HG03432 (cell line): ENCODE measurements around the gene GPR107.

Experiments used
- ATAC-seq: cut with Tn5 transposase; IDR thresholded peaks from one replicate; pipeline ENCODE4 v1.9.1; 2021; ENCODE audit warnings: mild to moderate bottlenecking, moderate library complexity; ENCODE audit not compliant: unreplicated experiment

Gene GPR107

DNA sequence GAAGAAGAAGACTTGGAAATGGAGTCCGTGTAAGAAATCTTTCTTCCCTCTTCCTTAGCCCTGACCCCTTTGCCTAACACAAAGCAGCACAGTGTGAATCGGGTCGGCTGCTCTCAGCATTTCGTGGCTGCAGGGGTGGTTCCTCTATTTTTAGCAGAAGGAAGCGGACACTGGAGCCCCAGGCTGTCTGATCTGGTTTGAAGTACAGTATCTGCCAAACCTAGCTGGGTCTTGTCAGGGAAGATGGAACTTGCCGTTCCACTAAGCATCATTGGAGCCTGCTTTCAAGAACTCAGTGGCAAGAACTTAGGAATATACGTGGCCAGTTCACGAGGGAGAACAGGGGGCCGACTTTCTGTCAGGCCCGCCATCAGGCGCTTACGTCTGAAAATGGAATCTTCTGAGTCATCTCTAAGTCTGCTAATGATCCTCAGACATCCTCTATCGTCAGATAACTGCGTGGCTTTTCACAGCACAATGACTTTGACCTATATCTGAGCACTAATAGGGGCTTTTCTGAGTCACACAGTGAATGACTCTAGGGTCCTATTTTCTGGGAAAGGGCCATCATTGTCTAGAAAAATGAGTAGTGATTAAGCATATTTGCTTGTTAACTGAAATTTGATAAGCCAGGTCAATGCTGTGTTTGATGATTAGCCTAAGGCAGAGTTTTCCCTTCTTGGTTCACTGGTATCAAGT, 75.2 kb downstream of the GPR107 start:
- ATAC-seq, result peak; percentile 61

DNA sequence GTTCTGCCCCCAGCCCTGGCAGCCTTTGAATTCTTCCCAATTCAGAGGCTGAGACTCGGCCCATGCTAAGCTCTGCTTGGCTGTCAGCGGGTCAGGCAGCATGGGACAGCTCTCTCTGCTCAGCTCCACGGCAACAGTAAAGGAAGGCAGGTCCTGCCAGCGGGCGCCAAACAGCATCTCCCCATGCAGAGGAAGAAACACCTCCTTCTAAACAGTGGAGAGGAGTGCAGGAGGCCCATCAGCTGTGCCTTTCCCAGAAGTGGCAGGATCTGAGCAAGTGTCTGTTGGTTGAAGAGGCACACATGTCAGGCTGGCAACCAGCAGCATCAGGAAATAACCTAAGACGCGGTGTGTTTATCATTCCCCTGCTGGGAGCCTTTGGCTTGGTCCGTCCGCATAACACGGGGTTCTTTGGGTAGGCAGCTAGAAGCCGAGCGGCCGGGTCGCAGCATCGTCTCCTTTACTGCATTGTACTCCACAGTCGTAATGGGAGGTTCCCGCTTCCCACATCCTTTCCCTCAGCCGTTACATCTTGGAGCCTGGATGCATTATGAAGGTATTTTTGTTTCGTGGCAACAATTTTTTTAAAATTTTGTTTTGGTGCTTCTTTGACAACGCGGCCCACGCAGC, 75.8 kb downstream of the GPR107 start:
- ATAC-seq, result no peak

DNA sequence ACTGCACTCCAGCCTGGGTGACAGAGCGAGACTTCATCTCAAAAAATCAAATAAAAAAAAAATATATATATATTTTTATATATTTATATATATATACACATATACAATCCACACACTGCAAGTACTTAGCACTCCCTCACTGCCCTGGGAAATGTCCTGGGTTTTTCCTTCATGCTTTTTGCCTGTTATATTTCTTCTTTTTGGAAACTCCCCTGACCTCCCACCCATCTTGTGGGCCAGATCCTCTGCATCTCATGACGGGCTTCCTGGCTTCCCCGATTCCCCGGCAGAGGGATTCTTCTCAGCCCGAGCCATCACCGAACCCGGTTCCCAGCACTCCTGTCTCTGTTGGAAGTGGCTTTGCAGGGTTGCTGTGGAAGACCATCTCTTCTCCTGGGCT, 79.0 kb downstream of the GPR107 start:
- no peak for ATAC-seq

DNA sequence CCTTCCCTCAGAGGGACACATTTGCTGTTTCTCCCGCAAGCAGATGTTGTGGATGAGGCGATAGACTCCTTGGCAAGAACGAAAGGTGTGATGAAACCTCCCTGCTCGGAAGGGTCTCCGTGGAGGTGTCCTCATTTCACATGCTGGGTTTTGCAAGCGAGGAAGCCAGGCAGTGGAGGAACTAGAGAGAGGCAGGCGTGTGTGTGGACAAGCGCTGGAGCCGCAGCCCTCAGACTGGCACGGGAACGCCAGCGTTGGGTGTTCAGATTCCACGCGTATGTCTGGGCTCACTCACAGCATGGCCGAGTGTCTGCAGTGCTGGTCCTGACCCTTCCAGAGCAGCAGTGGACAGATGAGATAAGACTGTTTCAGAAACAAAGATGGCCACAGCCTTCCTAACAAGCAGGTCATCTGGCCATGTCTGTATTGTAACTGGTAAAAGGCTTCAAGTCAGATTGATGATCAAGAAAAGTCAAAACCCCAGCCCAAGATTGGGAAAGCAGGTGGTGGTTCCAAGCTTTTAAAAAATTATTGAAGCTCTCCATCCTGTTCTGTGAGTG, 83.5 kb downstream of the GPR107 start:
- ATAC-seq, result no peak

DNA sequence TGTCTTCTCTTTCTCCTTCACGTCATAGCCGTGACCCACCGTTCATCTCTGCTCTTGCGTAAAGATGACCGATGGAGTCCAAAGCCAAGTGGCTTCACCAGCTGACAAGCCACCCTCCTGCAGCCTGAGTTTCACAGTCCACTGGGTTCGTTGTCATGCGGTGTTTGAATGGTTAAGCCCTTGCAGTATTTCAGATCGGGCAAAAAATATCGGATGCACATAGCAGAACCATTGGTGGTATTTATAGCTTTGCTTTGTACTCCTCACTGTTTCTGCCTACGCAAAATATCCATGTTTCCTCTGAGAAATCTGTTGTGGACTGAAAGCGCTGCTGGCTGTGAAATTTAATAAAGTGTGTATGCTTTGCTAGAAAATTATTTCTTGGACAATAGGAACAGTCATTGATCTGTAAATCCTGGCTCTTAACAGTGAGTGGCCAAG, 84.0 kb downstream of the GPR107 start:
- no peak for ATAC-seq

DNA sequence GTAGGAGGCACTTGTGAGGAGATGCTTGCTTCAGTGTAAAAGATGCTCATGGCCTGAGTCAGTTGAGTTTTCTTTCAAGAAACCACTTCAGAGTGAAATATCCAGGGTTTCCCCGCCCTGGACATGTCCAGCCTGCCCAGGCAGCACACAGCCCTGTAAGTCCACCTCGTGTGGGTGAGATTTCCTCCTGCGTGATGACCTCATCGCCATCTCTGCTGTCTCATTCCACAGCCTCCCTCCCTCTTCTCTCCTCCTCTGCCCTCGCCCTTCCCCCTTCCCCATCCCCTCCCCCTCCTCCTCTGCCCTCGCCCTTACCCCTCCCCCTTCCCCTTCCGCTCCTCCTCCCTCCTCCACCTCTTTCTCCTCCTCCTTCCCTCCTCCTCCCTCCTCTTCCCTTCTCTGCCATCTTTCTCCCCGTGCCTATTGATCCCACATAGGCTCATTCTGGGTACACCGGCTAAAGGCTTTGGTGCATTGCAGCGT, 84.5 kb downstream of the GPR107 start:
- ATAC-seq, result no peak

DNA sequence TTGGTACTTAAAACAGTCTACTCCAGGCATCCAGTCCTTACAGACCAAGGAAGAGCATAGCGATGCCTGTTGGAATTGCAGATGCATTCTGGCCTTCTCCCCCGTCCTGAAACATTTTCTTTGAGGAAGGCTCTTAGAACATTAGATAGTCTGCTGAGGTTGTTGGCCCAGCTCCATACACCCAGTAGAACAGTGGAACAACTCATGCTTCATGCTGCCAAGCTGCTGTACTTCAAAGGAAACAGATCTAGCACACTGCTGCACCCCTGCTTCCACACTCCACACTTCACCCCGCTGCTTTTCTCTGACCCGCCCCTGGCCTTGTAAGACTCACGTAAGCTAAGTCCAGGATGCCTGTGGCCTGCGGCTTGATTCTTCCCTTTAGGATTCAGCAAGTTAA, 85.1 kb downstream of the GPR107 start:
- no peak for ATAC-seq

DNA sequence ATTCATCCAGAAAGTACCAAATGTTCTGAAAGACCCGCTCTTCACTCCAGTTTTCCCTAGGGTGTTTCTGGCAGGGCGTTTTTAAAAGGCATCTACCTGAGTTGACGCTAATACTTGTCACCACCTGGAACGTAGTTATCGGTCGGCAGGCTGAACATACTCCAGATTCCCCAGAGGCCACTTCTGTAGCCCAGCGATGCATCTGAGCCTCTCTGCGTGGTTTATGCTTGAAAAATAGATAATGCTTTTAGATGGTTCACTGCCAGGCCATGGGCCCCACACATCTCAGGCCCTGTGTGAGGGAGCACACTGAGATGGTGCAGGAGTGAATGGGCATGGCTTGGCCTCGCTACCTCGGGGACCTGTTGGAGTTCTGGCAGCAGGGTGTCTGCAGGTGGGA, 85.5 kb downstream of the GPR107 start:
- no peak for ATAC-seq

DNA sequence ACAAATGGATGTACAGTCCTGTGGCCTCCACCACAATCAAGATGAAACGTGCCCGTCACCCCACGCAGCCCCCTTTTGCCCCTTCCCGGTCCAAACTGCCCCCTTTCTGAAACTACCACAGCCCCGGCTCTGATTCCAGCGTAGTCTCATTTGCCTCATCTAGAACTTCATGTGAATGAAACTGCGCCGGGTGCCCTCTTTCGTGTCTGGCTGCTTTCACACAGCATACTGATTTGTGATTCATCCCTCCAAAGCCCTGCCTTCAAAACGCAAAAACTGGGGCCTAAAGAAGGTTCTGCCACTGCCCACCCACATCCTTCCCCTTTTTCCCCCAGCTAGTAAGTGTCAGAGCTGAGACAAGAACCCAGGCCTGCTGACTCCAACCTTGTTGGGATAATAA, 87.0 kb downstream of the GPR107 start:
- ATAC-seq, result no peak

DNA sequence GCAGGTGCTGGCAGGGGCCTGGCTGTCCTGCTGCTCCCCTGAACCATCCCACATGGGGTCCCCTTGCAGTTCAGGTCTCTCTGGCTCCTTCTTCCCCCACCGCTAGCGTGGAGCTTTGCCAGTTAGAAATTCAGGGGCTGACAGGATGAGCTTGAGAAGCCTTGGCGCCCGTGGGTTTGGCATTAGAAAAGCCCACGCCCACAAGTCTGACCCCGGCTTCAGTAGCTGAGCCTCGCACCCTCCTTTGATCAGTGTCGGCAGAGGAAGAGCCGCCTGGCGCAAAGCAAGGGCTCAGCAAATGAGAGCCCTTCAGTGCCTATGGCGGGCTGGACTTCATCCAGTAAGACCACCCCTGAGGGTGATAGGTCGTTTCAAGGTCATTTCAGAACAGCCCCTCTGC, 88.3 kb downstream of the GPR107 start:
- no peak for ATAC-seq

DNA sequence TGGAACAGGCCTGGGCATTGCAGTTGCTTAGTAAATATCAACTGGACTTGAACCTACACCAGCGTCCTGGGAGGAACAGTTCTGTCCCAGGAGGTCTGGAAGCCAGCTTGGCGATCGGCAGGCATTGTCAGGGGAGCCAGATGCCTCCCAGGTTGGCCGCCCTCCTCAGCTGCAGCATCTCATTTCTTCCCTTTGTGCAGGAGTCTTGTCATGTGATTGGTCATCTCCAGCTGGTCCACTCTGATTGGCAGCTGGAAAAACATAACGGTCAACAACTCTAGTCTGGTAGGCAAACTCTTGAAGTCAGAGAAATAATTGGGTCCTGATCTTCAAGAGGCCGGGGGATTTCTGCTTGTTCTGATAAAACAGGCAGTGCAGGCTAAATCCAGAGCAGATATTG, 88.9 kb downstream of the GPR107 start:
- no peak for ATAC-seq

DNA sequence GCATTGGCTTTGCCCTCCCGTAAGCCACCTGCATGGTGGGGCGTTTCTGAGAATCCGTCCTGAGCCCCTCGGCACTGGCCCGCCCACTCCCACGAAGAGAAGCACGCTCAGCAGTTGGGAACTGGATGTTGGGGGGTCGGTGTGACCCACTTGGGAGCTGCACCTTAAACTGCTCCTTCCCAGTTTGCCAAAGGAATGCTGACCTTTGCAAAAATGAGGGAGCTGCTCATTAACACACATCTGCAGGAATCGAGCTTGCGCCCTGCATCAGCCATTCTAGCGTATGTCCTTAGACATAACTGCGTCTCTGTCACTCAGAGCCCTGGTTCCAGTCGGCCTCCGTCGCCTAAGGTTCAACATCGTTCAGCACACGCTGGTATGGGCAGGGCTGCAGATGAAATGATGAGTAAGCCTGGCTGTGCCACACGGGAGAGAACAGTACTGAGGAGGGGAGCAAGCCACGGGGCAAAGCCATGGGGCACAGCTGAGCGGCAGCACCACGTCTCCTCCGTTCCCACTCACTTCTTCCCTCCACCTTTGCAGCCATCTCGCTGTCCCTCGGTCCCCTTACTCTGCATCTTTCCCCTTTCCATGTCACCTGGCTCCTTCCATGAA, 89.7 kb downstream of the GPR107 start:
- ATAC-seq, result no peak

DNA sequence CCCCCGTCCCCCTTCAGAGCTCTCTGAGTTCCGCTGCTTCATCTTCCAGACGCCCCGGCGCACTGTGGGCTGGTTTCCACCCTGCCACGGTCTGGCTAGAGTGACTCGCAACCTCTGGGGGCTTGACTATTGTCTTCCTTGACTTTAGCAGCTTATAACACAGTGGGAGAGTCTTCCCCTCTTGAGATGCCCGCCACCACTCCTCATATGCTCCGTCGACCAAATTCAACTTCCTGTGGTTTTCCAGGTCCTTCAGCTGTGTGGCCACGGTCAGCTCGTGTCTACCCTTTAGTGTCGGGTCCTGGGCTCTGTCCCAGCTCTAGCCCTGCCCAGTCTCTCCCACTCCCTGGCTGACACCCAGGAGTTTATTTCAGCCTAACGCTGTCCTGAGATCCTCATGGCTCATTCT, 90.3 kb downstream of the GPR107 start:
- ATAC-seq, result no peak

DNA sequence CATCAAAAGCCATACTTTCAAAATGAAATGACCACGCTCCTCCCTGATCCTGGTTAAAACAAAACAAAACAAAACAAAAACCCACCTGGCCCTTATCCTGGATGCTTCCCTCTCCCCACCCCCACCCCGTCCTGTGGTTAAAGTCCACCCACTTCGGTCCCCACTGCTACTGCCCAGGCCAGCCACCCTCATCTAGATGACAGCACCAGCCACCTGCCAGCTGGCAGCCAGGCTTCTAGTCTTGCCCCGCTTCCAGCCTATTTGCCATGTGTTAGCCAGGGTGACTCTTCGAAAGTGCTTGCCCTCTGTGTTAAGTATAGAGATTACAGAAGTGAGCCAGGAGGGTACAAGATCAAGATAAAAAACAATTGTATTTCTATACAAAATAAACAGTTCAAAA, 91.0 kb downstream of the GPR107 start:
- ATAC-seq, result no peak

DNA sequence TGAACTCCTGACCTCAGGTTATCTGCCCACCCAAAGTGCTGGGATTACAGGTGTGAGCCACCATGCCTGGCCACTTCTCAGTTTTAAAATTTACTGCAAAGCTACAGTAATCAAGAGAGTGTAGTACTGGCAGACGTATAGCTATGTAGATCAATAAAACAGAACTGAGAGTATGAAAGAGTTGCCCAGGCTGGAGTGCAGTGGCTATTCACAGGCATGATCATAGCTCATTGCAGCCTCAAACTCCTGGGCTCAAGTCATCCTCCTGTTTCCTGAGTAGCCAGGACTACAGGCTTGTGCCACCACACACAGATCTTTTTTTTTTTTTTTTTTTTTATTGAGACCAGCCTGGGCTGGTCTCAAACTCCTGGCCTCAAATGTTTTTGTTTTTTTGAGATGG, 92.0 kb downstream of the GPR107 start:
- no peak for ATAC-seq

DNA sequence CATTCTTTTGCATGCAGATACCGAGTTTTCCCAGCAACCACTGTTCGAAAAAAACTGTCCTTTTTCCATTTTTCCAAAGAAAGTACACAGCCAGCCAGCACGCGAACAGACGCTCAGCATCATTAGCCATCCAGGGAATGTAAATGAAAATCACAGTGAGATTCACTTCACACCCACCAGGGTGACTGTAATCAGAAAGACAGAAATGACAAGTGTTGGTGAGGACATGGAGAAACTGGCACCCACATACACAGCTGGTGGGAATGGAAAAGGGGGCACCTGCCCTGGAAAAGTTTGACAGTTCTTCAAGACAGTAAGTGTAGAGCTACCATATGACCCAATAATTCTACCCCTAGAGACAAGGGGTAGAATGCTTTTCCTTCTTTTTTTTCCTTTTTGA, 93.5 kb downstream of the GPR107 start:
- ATAC-seq, result no peak

DNA sequence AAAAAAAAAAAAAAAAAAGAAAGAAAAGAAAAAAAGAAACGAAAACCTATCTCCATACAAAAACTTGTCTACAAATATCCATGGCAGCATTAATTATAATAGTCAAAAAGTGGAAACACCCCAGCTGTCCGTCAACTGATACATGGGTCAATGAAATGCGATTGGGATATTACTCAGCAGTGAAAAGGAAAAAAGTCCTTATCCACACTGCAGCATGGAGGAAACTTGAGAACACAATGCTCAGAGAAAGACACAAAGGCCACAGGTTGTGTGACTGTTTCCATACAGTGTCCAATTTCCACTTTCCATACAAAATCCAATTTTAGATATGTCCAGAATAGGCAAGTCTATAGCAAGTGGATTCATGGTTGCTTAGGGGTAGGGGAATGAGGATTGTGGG, 94.2 kb downstream of the GPR107 start:
- ATAC-seq, result no peak

DNA sequence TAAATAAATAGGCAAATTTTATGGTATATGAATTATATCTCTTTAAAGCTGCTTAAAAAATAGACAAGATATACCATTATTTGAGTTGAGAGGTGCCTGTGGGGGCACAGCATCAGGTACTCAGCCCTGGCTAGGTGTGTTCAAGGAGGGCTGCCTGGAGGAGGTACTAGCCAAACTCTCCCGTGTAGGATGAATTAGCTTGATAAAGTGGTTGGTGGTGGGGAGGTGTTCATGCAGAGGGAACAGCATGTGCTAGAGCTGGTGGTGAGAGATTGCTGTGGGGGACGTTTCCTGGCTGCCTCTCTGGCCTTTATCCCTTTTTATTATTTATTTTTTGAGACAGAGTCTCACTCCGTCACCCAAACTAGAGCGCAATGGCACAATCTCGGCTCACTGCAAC, 95.3 kb downstream of the GPR107 start:
- no peak for ATAC-seq

DNA sequence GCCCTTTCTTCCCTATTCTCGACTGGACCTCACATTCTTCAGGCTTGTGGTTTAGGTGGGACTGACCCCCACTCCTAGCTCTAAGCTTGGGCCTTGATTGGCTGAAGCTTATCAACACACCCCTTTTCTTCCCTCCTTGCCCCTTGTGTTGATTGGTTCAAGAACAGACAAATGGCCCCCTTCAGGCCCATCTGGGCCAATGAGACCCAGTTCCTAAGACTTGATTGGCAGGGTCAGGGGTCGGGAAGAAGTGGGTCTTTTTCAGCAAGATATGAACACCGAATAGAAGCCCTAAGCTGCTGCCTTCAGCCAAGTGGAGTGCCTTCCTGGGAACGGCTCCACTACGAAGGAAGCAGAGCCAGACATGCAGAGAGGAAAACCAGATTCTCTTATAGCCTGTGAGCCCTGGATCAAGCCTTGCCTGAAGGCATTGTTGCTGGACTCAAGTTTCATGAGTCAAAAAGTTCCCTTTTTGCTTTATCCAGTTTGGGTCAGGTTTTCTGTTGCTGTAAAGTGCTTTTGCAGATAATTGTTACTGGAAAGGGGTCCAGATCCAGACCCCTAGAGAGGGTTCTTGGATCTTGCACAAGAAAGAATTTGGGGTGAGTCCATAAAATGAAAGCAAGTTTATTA, 96.1 kb downstream of the GPR107 start:
- no peak for ATAC-seq

DNA sequence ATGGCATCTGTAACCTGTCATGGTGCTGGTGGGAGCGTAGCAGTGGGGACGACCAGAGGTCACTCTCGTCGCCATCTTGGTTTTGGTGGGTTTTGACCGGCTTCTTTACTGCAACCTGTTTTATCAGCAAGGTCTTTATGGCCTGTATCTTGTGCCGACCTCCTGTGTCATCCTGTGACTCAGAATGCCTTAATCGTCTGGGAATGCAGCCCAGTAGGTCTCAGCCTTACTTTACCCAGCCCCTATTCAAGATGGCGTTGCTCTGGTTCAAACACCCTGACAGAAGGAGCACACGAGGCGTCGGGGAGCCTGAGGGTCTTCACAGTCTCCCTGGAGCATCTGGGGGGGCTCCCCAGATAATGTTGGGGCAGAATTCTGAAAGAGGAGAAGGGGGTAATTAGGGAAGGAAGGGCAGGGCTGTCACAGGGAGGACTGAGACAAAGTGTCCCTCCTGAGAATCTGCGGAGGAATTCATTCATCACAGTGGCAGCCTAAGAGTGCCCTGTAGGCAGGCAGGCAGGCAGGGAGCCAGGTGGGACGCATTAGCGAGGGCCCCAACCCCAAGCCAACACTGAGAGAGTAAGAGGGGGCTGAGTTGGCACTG, 97.2 kb downstream of the GPR107 start:
- no peak for ATAC-seq

DNA sequence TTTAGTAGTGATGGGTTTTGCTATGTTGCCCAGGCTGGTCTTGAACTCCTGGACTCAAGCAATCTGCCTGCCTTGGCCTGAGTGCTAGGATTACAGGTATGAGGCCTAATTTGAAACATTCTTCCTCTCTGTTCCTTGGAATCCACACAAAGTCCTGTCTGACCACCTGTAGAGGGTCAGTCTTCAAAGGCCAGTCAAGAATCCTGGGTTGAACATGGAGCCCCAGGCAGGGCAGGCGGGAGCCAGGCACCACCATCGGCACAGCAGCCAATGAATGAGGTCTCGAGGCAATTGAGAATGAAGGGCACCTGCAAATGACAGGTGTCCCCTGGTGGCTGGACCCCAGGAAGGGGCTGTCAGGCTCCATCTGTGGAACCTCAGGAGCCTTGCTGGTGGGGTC, 101.1 kb downstream of the GPR107 start:
- no peak for ATAC-seq
